H9 (cell line): ENCODE data around the gene ARHGAP27. TPM values are rescaled to one million over a fixed set of nuclear protein-coding genes. Genes with fewer than 3 reads are reported as not detected.

Experiments used
- DNase-seq: peaks from one replicate; pipeline ENCODE4 v3.0.0-alpha.2; 2017
- H2AFZ ChIP-seq: one replicate; pipeline ENCODE4 v1.6.1; 2013; ENCODE audit warnings: mild to moderate bottlenecking, low read length, control low read depth, moderate library complexity
- H2AK5ac ChIP-seq: 2 replicates; pipeline ENCODE4 v1.6.1; 2013; ENCODE audit warnings: low read length, control low read depth, mixed read lengths; ENCODE audit not compliant: insufficient read length
- H2BK120ac ChIP-seq: one replicate; pipeline ENCODE4 v1.6.1; 2013; ENCODE audit warnings: low read depth, mild to moderate bottlenecking, low read length, control low read depth, inconsistent platforms; ENCODE audit not compliant: poor library complexity, severe bottlenecking
- H2BK12ac ChIP-seq: 2 replicates; pipeline ENCODE4 v1.6.1; 2013; ENCODE audit warnings: low read length, control low read depth, mixed read lengths, low read depth; ENCODE audit not compliant: insufficient read length
- H2BK15ac ChIP-seq: 2 replicates; pipeline ENCODE4 v1.6.1; 2013; ENCODE audit warnings: low read depth, low read length, control low read depth
- H2BK20ac ChIP-seq: one replicate; pipeline ENCODE4 v1.6.1; 2013; ENCODE audit warnings: low read depth, mild to moderate bottlenecking, low read length, control low read depth, inconsistent platforms; ENCODE audit not compliant: poor library complexity, severe bottlenecking
- H2BK5ac ChIP-seq: 2 replicates; pipeline ENCODE4 v1.6.1; 2013; ENCODE audit warnings: low read length, control low read depth, mixed read lengths; ENCODE audit not compliant: insufficient read length
- H3K14ac ChIP-seq: 2 replicates; pipeline ENCODE4 v1.6.1; 2013; ENCODE audit warnings: low read length, control low read depth; ENCODE audit not compliant: insufficient read depth
- H3K18ac ChIP-seq: 2 replicates; pipeline ENCODE4 v1.6.1; 2013; ENCODE audit warnings: low read depth, mild to moderate bottlenecking, mixed read lengths, low read length, control low read depth; ENCODE audit not compliant: insufficient read length
- H3K23ac ChIP-seq: 2 replicates; pipeline ENCODE4 v1.6.1; 2013; ENCODE audit warnings: low read length, control low read depth, mixed read lengths, low read depth; ENCODE audit not compliant: insufficient read length
- H3K23me2 ChIP-seq: 2 replicates; pipeline ENCODE4 v1.6.1; 2013; ENCODE audit warnings: low read depth, mild to moderate bottlenecking, mixed read lengths, low read length, control low read depth; ENCODE audit not compliant: insufficient read length, poor library complexity, severe bottlenecking
- H3K27ac ChIP-seq: 2 replicates; pipeline ENCODE4 v1.5.1; 2013; ENCODE audit warnings: low read length, control low read depth, mixed read lengths, low read depth; ENCODE audit not compliant: insufficient read length
- H3K27me3 ChIP-seq: 2 replicates; pipeline ENCODE4 v1.6.1; 2013; ENCODE audit warnings: low read length, control low read depth, inconsistent platforms; ENCODE audit not compliant: insufficient read depth
- H3K4ac ChIP-seq: 2 replicates; pipeline ENCODE4 v1.6.1; 2013; ENCODE audit warnings: low read depth, mild to moderate bottlenecking, control low read depth, inconsistent platforms, low read length, moderate library complexity
- H3K4me1 ChIP-seq: 2 replicates; pipeline ENCODE4 v1.6.1; 2013; ENCODE audit warnings: low read length, control low read depth, inconsistent platforms; ENCODE audit not compliant: insufficient read depth
- H3K4me2 ChIP-seq: 2 replicates; pipeline ENCODE4 v1.6.1; 2013; ENCODE audit warnings: low read length, control low read depth, mixed read lengths; ENCODE audit not compliant: insufficient read length, insufficient read depth
- H3K56ac ChIP-seq: 2 replicates; pipeline ENCODE4 v1.6.1; 2013; ENCODE audit warnings: low read depth, mild to moderate bottlenecking, mixed read lengths, low read length, control low read depth; ENCODE audit not compliant: insufficient read length
- H3K79me1 ChIP-seq: 2 replicates; pipeline ENCODE4 v1.6.1; 2013; ENCODE audit warnings: low read depth, mild to moderate bottlenecking, moderate library complexity, low read length, control low read depth, inconsistent platforms; ENCODE audit not compliant: insufficient read depth, poor library complexity, severe bottlenecking
- H3K79me2 ChIP-seq: 2 replicates; pipeline ENCODE4 v1.6.1; 2013; ENCODE audit warnings: low read length, control low read depth, inconsistent platforms; ENCODE audit not compliant: insufficient read depth
- H3K9ac ChIP-seq: 2 replicates; pipeline ENCODE4 v1.6.1; 2013; ENCODE audit warnings: low read length, control low read depth, mixed read lengths; ENCODE audit not compliant: insufficient read length; ENCODE audit errors: extremely low read depth
- H3K9me3 ChIP-seq: one replicate; pipeline ENCODE4 v1.6.1; 2013; ENCODE audit warnings: low read depth, low read length, inconsistent platforms; ENCODE audit not compliant: control insufficient read depth
- H3T11ph ChIP-seq: one replicate; pipeline ENCODE4 v1.6.1; 2013; ENCODE audit warnings: mild to moderate bottlenecking, low read length, control low read depth, inconsistent platforms
- H4K20me1 ChIP-seq: one replicate; pipeline ENCODE4 v1.6.1; 2013; ENCODE audit not compliant: control insufficient read depth, insufficient read length, insufficient read depth
- H4K5ac ChIP-seq: 2 replicates; pipeline ENCODE4 v1.6.1; 2013; ENCODE audit warnings: low read depth, mild to moderate bottlenecking, mixed read lengths, low read length, control low read depth; ENCODE audit not compliant: insufficient read length
- H4K8ac ChIP-seq: replicated peaks from 2 replicates; pipeline ENCODE4 v1.6.1; 2013; ENCODE audit warnings: low read length, control low read depth, mixed read lengths, low read depth; ENCODE audit not compliant: insufficient read length
- H4K91ac ChIP-seq: 2 replicates; pipeline ENCODE4 v1.6.1; 2013; ENCODE audit warnings: low read depth, mild to moderate bottlenecking, moderate library complexity, mixed read lengths, low read length, control low read depth; ENCODE audit not compliant: insufficient read length
- H3K27ac Mint-ChIP-seq, 3 experiments: 2 replicates in 2 of 3; 3 replicates in 1 of 3; pipeline ENCODE4 v1.8.0; 2020 to 2021; ENCODE audit warnings: mixed read lengths in 3 of 3, mild to moderate bottlenecking in 1 of 3, moderate library complexity in 1 of 3
- H3K27me3 Mint-ChIP-seq: 2 replicates; pipeline ENCODE4 v1.8.0; 2021; ENCODE audit warnings: low read depth, mild to moderate bottlenecking, moderate library complexity, mixed read lengths
- H3K36me3 Mint-ChIP-seq, 3 experiments: 2 replicates in 2 of 3; 3 replicates in 1 of 3; pipeline ENCODE4 v1.8.0; 2020 to 2021; ENCODE audit warnings: low read depth in 3 of 3, mixed read lengths in 3 of 3; ENCODE audit not compliant: insufficient read depth in 1 of 3
- H3K4me1 Mint-ChIP-seq, 2 experiments: 2 replicates each; pipeline ENCODE4 v1.8.0; 2020; ENCODE audit warnings: mixed read lengths in 2 of 2
- H3K4me3 Mint-ChIP-seq, 2 experiments: 2 replicates in 1 of 2; 3 replicates in 1 of 2; pipeline ENCODE4 v1.8.0; 2020 to 2021; ENCODE audit warnings: mild to moderate bottlenecking in 2 of 2, mixed read lengths in 2 of 2, moderate library complexity in 1 of 2
- H3K9me3 Mint-ChIP-seq, 2 experiments: 2 replicates in 1 of 2; 3 replicates in 1 of 2; pipeline ENCODE4 v1.8.0; 2020; ENCODE audit warnings: mild to moderate bottlenecking in 2 of 2, mixed read lengths in 2 of 2, moderate library complexity in 1 of 2
- CTCF ChIP-seq: fragments of 200-600 bp; sonication (generic); conservative IDR thresholded peaks from 3 replicates; pipeline ENCODE4 v1.8.0; 2021; ENCODE audit warnings: antibody characterized with exemption, mild to moderate bottlenecking
- WGBS: extraction: QIAGEN DNeasy Blood & Tissue Kit; methylation state at CpG from one replicate; pipeline ENCODE4 v1.1.7; 2013; ENCODE audit warnings: missing lambda C conversion rate, low lambda C conversion rate, mixed read lengths; ENCODE audit not compliant: insufficient read length; ENCODE audit errors: extremely low coverage; 5-methylcytosine and 5-hydroxymethylcytosine counted together
- total RNA-seq: library from RNA; stranded (reverse); gene quantifications from 2 replicates; pipeline ENCODE4 v1.2.1, GENCODE V29; 2021

The ARHGAP27 gene
- total RNA-seq, 1 experiment from 2014 or later = 9.9 TPM

GRCh38 chr17:45397796-45398195 is 34.9 kb downstream of the ARHGAP27 start:
- no peak overlapping the region for H4K5ac ChIP-seq
- Mint-ChIP-seq H3K36me3 (peaks cover 0 to 12% (median 7%) of the 10 kb centered on the region in 3 experiments; a peak in 4 of 7 replicates), H3K4me3 (no peak overlapping the region), H3K4me1 (peaks cover 3 to 10% of the 10 kb centered on the region in 2 experiments), H3K27ac (no peak overlapping the region), H3K9me3 (no peaks in the 10 kb centered on the region), H3K27me3 (peaks cover 3% of the 10 kb centered on the region)
- H2BK5ac ChIP-seq = no peak overlapping the region
- no peak overlapping the region for H2BK120ac ChIP-seq
- no peak overlapping the region for H2BK20ac ChIP-seq
- H3K23ac ChIP-seq = no peak overlapping the region
- H3K23me2 ChIP-seq = no peaks in the 10 kb centered on the region
- H4K8ac ChIP-seq = no peak overlapping the region
- WGBS = no CpG with 5 or more reads among the region's 5 CpGs
- no peak overlapping the region for H4K91ac ChIP-seq
- no peak overlapping the region for H3K27ac ChIP-seq
- H3K27me3 ChIP-seq = no peaks in the 10 kb centered on the region
- H3K14ac ChIP-seq = no peak overlapping the region
- no peaks in the 10 kb centered on the region for H4K20me1 ChIP-seq
- TF ChIP-seq CTCF = no peak
- no peaks in the 10 kb centered on the region for H3K79me2 ChIP-seq
- H2AFZ ChIP-seq = no peak overlapping the region
- peaks cover 2% of the 10 kb centered on the region; the same call in 1 of the 2 replicates for H3K4me1 ChIP-seq
- no peak overlapping the region for H2AK5ac ChIP-seq
- no peak overlapping the region for H3K56ac ChIP-seq
- no peaks in the 10 kb centered on the region for H3K9me3 ChIP-seq
- no peak overlapping the region for H3K9ac ChIP-seq
- H2BK15ac ChIP-seq = no peak overlapping the region
- H3K4me2 ChIP-seq = no peak overlapping the region
- no peak overlapping the region for H3T11ph ChIP-seq
- no peak overlapping the region for H3K18ac ChIP-seq
- peak; percentile 28 for DNase-seq
- H2BK12ac ChIP-seq = no peak overlapping the region
- H3K4ac ChIP-seq = no peak overlapping the region
- H3K79me1 ChIP-seq = no peaks in the 10 kb centered on the region
